Right lobe of liver (tissue), 6 donors: ENCODE data around the gene RCCD1. TPM values are rescaled to one million over a fixed set of nuclear protein-coding genes. Genes with fewer than 3 reads are reported as not detected.

ENCODE experiments used
- ATAC-seq, 4 donors: fragments of 200-7000 bp; cut with Tn5 transposase; one replicate each; pipeline ENCODE4 v1.9.1; 2020; ENCODE audit warnings: mild to moderate bottlenecking in 4 of 4, moderate library complexity in 4 of 4
- DNase-seq, 3 donors: peaks; one replicate each; pipeline ENCODE4 v3.0.0-alpha.2; 2020
- H3K27ac ChIP-seq, 3 donors: fragments of 200-600 bp; one replicate each; pipeline ENCODE4 v1.8.0; 2022
- H3K27me3 ChIP-seq, 2 donors: fragments of 200-600 bp; one replicate each; pipeline ENCODE4 v1.8.0; 2022
- H3K36me3 ChIP-seq, 4 donors: fragments of 200-600 bp; sonication (generic) in 1 of 4; one replicate each; pipeline versions ENCODE4 v1.5.1 to v1.8.0; 2017 to 2022; ENCODE audit warnings: control low read depth in 1 of 4
- H3K4me1 ChIP-seq, 4 donors: fragments of 200-600 bp; sonication (generic) in 1 of 4; one replicate each; pipeline versions ENCODE4 v1.5.1 to v1.8.0; 2017 to 2022; ENCODE audit warnings: control low read depth in 1 of 4
- H3K4me3 ChIP-seq, 3 donors: fragments of 200-600 bp; one replicate each; pipeline ENCODE4 v1.8.0; 2022
- H3K9me3 ChIP-seq, 4 donors: fragments of 200-600 bp; sonication (generic) in 1 of 4; one replicate each; pipeline versions ENCODE4 v1.5.1 to v1.8.0; 2017 to 2022; ENCODE audit warnings: control low read depth in 1 of 4
- POLR2A ChIP-seq: fragments of 450-650 bp; IDR thresholded peaks from one replicate; pipeline ENCODE4 v1.6.1; 2017; ENCODE audit warnings: antibody characterized with exemption, mild to moderate bottlenecking
- WGBS: methylation state at CpG from one replicate; pipeline ENCODE4 v1.1.6; 2018; ENCODE audit warnings: low coverage, low lambda C conversion rate; ENCODE audit not compliant: insufficient coverage; ENCODE audit errors: missing lambda C conversion rate; 5-methylcytosine and 5-hydroxymethylcytosine counted together
- intact Hi-C, 2 donors: fragments of 100-400 bp; cut with DNase I; formaldehyde crosslinking; loops; one replicate each; pipeline versions ENCODE4 v1.11.2 to v1.14.1; 2022
- total RNA-seq, 6 experiments: library from RNA; depleted of rRNA in 2 of 6; stranded (reverse); fragments of >200 nt in 2 of 6; fragmentation: NEBNext Ultra II Directional in 3 of 6; extraction: Animal tissue kit (Norgen Biotek cat#: 25700) in 3 of 6; gene quantifications; one replicate each; pipeline versions ENCODE4 v1.1.0 to v1.2.4, GENCODE V29; 2016 to 2023
- TF ChIP-seq, protein P1 (sequence below), 4 donors: fragments of 200-600 bp in 3 of 4; fragments of 450-650 bp in 1 of 4; IDR thresholded peaks; one replicate each; pipeline versions ENCODE4 v1.5.1 to v1.8.0; 2016 to 2022; ENCODE audit warnings: antibody characterized with exemption in 4 of 4, mild to moderate bottlenecking in 2 of 4
- donor health status: DM: no; HTN: yes; CAD: no.
- donor health status: DM: no; HTN: no; CAD: no.
- donor health status: DM: no; HTN: no; CAD: no.
- donor health status: DM: no; HTN: yes; CAD: no.
- donor health status: DM: no; HTN: yes; CAD: no.

The RCCD1 gene
- total RNA-seq, 6 experiments from 2014 or later, result 4.8 to 7.9 (median 6.6) TPM

DNA sequence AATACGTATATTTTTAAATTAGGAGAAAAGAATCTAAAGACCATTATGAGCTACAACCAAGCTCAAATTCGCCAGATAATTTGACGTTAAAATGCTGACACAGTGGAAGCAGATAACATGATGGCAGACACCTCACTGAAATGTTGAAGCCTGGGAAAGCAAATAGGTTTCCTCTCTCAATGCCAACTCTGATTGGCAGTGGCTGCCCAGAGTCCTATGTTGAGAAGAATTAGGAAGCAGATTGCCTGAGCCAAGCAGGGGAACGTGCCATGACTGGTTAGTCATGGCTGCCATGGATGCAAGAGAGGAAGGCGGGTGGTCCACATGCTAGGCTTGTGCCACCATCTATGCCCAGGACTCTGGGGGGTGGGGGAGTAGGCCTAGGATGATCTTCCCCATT, 16.4 kb upstream of the RCCD1 start:
- ATAC-seq, result no peak
- DNase-seq, result peak in 1 of 3 donors; percentile 43
- Histone ChIP-seq H3K27ac (no peak overlapping the region), H3K27me3 (no peaks in the 10 kb centered on the region), H3K4me3 (no peak overlapping the region), H3K9me3 (no peaks in the 10 kb centered on the region), H3K36me3 (peaks cover 0 to 47% (median 23%) of the 10 kb centered on the region in 4 donors), H3K4me1 (peaks cover 0 to 17% (median 0%) of the 10 kb centered on the region in 4 donors)
- no peak for TF ChIP-seq POLR2A
- TF ChIP-seq, protein P1, sequence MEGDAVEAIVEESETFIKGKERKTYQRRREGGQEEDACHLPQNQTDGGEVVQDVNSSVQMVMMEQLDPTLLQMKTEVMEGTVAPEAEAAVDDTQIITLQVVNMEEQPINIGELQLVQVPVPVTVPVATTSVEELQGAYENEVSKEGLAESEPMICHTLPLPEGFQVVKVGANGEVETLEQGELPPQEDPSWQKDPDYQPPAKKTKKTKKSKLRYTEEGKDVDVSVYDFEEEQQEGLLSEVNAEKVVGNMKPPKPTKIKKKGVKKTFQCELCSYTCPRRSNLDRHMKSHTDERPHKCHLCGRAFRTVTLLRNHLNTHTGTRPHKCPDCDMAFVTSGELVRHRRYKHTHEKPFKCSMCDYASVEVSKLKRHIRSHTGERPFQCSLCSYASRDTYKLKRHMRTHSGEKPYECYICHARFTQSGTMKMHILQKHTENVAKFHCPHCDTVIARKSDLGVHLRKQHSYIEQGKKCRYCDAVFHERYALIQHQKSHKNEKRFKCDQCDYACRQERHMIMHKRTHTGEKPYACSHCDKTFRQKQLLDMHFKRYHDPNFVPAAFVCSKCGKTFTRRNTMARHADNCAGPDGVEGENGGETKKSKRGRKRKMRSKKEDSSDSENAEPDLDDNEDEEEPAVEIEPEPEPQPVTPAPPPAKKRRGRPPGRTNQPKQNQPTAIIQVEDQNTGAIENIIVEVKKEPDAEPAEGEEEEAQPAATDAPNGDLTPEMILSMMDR (IDR thresholded peaks at IDR 0.05), result no peak
- intact Hi-C loops, result no loop called here
- 100% methylated on average over 3 of the region's 5 CpGs for WGBS

DNA sequence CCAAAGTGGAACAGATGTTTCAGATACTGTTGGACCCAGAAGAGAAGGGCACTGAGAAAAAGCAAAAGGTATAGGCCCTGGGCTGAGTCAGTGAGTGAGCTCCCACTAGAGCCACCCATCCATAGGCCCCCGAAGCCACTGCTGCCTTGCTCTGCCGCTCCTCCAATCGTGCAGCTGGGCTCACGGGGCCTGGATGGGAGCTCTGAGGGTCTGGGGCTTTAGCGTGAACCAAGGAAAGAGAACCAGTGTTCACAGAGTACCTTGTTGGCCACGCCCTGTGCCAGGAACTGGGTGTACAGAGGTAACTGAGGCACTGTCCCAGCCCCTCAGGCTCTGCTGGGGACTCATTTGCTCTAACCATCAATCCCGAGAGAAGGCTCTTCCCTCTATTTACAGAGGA, 14.9 kb upstream of the RCCD1 start:
- no CpG with 5 or more reads among the region's 7 CpGs for WGBS
- Histone ChIP-seq H3K4me3 (no peak overlapping the region), H3K27me3 (no peaks in the 10 kb centered on the region), H3K36me3 (peaks cover 0 to 61% (median 33%) of the 10 kb centered on the region in 4 donors), H3K4me1 (peaks cover 0 to 9% (median 0%) of the 10 kb centered on the region in 4 donors), H3K9me3 (no peaks in the 10 kb centered on the region), H3K27ac (no peak overlapping the region)
- DNase-seq (no peak), ATAC-seq (no peak)
- intact Hi-C loops, result no loop called here
- no peak for TF ChIP-seq POLR2A
- TF ChIP-seq, protein P1 (IDR thresholded peaks at IDR 0.05), result no peak

DNA sequence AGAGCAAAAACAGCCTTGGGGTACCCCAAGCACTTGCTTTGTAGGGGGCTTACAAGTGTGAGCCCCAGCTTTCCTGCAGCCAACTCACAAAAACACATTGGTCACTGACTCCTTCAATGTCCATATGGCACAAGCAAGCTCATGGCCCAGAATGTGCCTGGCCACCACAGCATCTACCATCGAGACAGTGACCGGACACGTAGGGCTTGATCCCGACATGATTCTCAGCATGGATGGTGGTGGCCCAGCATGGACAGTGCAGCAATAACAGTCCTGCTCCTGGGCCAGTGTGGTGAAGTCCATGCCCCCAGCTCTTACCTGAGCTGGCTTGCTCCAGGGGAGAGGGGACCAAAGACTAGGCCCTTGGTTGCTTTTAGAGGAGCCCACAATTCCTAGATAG, 13.6 kb upstream of the RCCD1 start:
- TF ChIP-seq, protein P1 (IDR thresholded peaks at IDR 0.05), result no peak
- TF ChIP-seq POLR2A, result no peak
- Histone ChIP-seq H3K27me3 (no peaks in the 10 kb centered on the region), H3K27ac (no peak overlapping the region), H3K9me3 (no peaks in the 10 kb centered on the region), H3K4me3 (no peak overlapping the region), H3K36me3 (peaks cover 0 to 66% (median 37%) of the 10 kb centered on the region in 4 donors), H3K4me1 (peaks cover 0 to 2% (median 0%) of the 10 kb centered on the region in 4 donors)
- no CpG with 5 or more reads among the region's 4 CpGs for WGBS
- intact Hi-C loops, result no loop called here
- DNase-seq, result no peak
- ATAC-seq, result no peak

DNA sequence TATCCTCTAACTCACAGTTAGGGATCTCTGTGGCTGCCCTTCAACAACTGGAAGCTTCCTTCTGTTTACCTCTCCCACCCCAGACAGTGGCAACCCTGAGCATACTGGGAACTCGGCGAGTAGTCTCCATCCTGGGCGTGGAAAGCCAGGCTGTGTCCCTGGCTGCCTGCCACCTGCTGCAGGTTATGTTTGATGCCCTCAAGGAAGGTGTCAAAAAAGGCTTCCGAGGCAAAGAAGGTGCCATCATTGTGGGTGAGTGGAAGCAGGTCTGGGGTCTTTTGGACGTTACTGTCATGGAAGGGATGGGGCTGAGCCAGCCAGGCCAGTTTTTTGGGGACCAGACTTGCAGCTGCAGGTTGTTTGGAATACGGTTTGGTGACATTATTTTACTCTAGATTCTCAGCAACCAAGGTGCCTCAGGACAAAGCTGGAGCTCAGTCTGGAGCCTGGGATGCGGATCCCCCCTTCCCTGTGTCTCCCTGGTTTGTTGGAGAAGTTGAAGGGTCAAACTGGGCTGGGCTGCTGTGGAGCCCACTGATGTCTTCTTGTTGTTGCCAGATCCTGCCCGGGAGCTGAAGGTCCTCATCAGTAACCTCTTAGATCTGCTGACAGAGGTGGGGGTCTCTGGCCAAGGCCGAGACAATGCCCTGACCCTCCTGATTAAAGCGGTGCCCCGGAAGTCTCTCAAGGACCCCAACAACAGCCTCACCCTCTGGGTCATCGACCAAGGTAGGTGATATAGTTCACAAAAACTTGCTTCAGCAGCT, 12.1 kb upstream of the RCCD1 start:
- Histone ChIP-seq H3K4me3 (no peak overlapping the region), H3K27me3 (no peaks in the 10 kb centered on the region), H3K36me3 (peaks cover 0 to 77% (median 41%) of the 10 kb centered on the region in 4 donors), H3K4me1 (no peaks in the 10 kb centered on the region), H3K27ac (no peak overlapping the region), H3K9me3 (no peaks in the 10 kb centered on the region)
- ATAC-seq (no peak), DNase-seq (peak in 1 of 3 donors; percentile 21)
- TF ChIP-seq, protein P1 (IDR thresholded peaks at IDR 0.05), result no peak
- no peak for TF ChIP-seq POLR2A
- intact Hi-C loops, result no loop called here
- WGBS, result 90% methylated on average over 7 of the region's 12 CpGs
